Measurements from ENCODE around the gene RNU7-1. TPM values are rescaled to one million over a fixed set of nuclear protein-coding genes. Genes with fewer than 3 reads are reported as not detected.

The RNU7-1 gene
- total and polyA plus RNA-seq, 10 of the 15 experiments (the other 5 are each of a cell fraction or from before 2014, with no cell fraction given), result not detected

DNA sequence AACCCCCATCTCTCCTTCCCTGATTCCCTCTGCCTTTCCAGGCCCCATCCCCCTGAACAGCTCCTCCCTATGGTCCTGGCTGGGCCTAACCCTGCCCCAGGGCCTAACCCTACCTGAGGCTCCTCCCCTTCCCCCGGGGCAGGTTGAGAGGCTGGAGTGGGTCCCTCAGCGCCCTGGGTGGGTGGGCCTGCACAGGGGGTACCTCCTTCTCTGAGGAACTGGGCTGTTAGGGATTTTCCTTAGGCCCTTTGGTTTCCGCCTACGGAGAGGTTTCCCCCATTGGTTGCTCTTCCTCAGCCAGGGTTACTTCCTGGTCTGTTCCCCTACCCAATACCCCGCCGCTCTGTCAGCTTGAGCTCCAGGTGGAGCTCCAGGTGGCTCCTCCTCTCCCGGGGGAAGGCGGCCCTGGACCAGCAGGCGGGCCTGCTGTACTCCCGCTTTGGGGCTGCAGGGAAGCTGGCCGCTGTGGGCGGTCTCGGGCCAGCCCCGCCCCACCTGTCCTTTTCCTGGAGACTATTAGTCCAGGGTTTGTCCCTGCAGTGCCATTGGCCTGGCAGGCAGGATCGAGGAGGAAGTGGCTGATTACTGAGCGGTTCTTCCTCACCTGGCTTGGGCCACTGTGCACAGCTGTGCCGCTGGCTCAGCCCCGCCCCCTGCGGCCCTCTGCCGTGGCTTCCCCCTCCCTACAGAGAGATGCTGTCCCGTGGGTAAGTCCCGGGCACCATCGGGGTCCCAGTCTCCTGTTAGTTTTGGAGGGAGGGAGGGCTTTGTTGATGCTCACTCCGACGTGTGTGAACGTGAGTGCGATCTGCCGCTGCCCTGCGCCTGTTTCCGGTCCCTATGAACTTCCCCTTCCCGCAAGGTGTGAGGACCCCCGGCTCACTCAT, 2.7 kb downstream of the RNU7-1 start:
- in situ Hi-C loops (cut with MboI), result no loop called here
- TF ChIP-seq NR2C1 (IDR thresholded peaks at IDR 0.05) (no peak), KLF5 (IDR thresholded peaks at IDR 0.05; ENCODE audit: partially characterized antibody) (no peak), STAT3 (IDR thresholded peaks at IDR 0.05; ENCODE audit: low read depth, low read length) (no peak), SMARCA5 (IDR thresholded peaks at IDR 0.05) (no peak), CHD1 (IDR thresholded peaks at IDR 0.05; ENCODE audit: low read depth, low read length) (no peak), CREM (IDR thresholded peaks at IDR 0.05; ENCODE audit: low read depth) (no peak), BMI1 (IDR thresholded peaks at IDR 0.05; ENCODE audit: borderline replicate concordance) (no peak), PRDM15 (CRISPR knock-in tag; IDR thresholded peaks at IDR 0.05) (no peak), MTA2 (IDR thresholded peaks at IDR 0.05; ENCODE audit: low read depth) (no peak; the same call in 1 of the 2 replicates), BHLHE40 (IDR thresholded peaks at IDR 0.05; ENCODE audit: borderline replicate concordance in 1 of 2, low read depth in 2 of 2, low read length in 1 of 2) (peak; percentile 58 to 67; a peak in 2 of 4 replicates), SMC3 (IDR thresholded peaks at IDR 0.05; ENCODE audit: borderline replicate concordance, low read length) (no peak)
- TF ChIP-seq, protein P1, sequence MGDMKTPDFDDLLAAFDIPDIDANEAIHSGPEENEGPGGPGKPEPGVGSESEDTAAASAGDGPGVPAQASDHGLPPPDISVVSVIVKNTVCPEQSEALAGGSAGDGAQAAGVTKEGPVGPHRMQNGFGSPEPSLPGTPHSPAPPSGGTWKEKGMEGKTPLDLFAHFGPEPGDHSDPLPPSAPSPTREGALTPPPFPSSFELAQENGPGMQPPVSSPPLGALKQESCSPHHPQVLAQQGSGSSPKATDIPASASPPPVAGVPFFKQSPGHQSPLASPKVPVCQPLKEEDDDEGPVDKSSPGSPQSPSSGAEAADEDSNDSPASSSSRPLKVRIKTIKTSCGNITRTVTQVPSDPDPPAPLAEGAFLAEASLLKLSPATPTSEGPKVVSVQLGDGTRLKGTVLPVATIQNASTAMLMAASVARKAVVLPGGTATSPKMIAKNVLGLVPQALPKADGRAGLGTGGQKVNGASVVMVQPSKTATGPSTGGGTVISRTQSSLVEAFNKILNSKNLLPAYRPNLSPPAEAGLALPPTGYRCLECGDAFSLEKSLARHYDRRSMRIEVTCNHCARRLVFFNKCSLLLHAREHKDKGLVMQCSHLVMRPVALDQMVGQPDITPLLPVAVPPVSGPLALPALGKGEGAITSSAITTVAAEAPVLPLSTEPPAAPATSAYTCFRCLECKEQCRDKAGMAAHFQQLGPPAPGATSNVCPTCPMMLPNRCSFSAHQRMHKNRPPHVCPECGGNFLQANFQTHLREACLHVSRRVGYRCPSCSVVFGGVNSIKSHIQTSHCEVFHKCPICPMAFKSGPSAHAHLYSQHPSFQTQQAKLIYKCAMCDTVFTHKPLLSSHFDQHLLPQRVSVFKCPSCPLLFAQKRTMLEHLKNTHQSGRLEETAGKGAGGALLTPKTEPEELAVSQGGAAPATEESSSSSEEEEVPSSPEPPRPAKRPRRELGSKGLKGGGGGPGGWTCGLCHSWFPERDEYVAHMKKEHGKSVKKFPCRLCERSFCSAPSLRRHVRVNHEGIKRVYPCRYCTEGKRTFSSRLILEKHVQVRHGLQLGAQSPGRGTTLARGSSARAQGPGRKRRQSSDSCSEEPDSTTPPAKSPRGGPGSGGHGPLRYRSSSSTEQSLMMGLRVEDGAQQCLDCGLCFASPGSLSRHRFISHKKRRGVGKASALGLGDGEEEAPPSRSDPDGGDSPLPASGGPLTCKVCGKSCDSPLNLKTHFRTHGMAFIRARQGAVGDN (IDR thresholded peaks at IDR 0.05), result peak; percentile 28; the same call in 1 of the 2 replicates
- TF ChIP-seq, protein P2, sequence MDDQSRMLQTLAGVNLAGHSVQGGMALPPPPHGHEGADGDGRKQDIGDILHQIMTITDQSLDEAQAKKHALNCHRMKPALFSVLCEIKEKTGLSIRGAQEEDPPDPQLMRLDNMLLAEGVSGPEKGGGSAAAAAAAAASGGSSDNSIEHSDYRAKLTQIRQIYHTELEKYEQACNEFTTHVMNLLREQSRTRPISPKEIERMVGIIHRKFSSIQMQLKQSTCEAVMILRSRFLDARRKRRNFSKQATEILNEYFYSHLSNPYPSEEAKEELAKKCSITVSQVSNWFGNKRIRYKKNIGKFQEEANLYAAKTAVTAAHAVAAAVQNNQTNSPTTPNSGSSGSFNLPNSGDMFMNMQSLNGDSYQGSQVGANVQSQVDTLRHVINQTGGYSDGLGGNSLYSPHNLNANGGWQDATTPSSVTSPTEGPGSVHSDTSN (IDR thresholded peaks at IDR 0.05; ENCODE audit: insufficient replicate concordance, low read depth, low read length), result no peak

More for the DNA sequence above, 2.7 kb downstream of the RNU7-1 start:
- ChIA-PET POLR2A (interaction anchor here (0.5 to 17.8 kb wide), 12 partner anchors 8 to 815 kb away, joined by 3 to 524 read pairs (median 6); partner anchors contain the start of genes C1RL, ENO2 and LPCAT3), SMC1A (ENCODE audit: uncharacterized antibody, unreplicated experiment) (interaction anchor here (0.6 to 11.6 kb wide), 9 partner anchors 14 to 166 kb away, joined by 3 to 395 read pairs (median 29); partner anchors contain the start of genes C1RL and ENO2), CTCF (interaction anchor here (1.1 to 11.6 kb wide), 11 partner anchors 14 to 198 kb away, joined by 3 to 645 read pairs (median 11); partner anchors contain the start of genes C1R, C1RL, LPCAT3 and USP5), RAD21 (ENCODE audit: unreplicated experiment) (interaction anchor here (0.6 to 7.0 kb wide), 9 partner anchors 14 to 164 kb away, joined by 3 to 426 read pairs (median 5); partner anchors contain the start of genes C1RL and LPCAT3)
- ATAC-seq, result peak; percentile 30
- intact Hi-C loops (cut with micrococcal nuclease; ENCODE audit: unreplicated experiment), result no loop called here
- H3K9ac ChIP-seq (ENCODE audit: control insufficient read depth, insufficient read depth, low read length), result peak overlapping the region; percentile 90
- H3K4me2 ChIP-seq (ENCODE audit: control insufficient read depth, insufficient read depth), result peak overlapping the region; percentile 61
- 2% methylated on average over 31 of the region's 32 CpGs for WGBS (ENCODE audit: insufficient coverage, insufficient replicate concordance, low lambda C conversion rate, missing lambda C conversion rate)
- no peak for FAIRE-seq
- peak overlapping the region; percentile 78 for H3K4me3 ChIP-seq
- H3K4me1 ChIP-seq (ENCODE audit: control insufficient read depth, insufficient read depth, low read length), result peaks cover 51% of the 10 kb centered on the region
- H3K27ac ChIP-seq (ENCODE audit: control insufficient read depth, insufficient read depth), result peak overlapping the region; percentile 91
- H4K20me1 ChIP-seq (ENCODE audit: control insufficient read depth, insufficient read depth), result no peaks in the 10 kb centered on the region
- H2AFZ ChIP-seq (ENCODE audit: control insufficient read depth, low read depth, low read length), result peak overlapping the region; percentile 30
- peak; percentile 80 for DNase-seq (ENCODE audit: low read depth, low spot score)
- no peaks in the 10 kb centered on the region for H3K27me3 ChIP-seq (replicated peaks in 1 of 2; ENCODE audit: control insufficient read depth in 2 of 2, insufficient read depth in 2 of 2, low read length in 1 of 2)
- no peaks in the 10 kb centered on the region for H3K9me3 ChIP-seq (replicated peaks; ENCODE audit: control insufficient read depth, insufficient read depth, low read length)
- H3K79me2 ChIP-seq (ENCODE audit: control insufficient read depth, insufficient read depth, low read length), result peaks cover 46% of the 10 kb centered on the region
- H3K36me3 ChIP-seq (ENCODE audit: control insufficient read depth in 2 of 2, insufficient read depth in 2 of 2, low read length in 1 of 2), result peaks cover 2 to 8% of the 10 kb centered on the region in 2 experiments; a peak in 2 of 4 replicates
- BruUV-seq (replicated peaks), result no TSS peak

All from GM12878 (cell line).